ENCODE results near the gene TM9SF4.
A peak's percentile ranks its signal among the peaks of the same experiment; 100 is the strongest.

Gene TM9SF4

DNA sequence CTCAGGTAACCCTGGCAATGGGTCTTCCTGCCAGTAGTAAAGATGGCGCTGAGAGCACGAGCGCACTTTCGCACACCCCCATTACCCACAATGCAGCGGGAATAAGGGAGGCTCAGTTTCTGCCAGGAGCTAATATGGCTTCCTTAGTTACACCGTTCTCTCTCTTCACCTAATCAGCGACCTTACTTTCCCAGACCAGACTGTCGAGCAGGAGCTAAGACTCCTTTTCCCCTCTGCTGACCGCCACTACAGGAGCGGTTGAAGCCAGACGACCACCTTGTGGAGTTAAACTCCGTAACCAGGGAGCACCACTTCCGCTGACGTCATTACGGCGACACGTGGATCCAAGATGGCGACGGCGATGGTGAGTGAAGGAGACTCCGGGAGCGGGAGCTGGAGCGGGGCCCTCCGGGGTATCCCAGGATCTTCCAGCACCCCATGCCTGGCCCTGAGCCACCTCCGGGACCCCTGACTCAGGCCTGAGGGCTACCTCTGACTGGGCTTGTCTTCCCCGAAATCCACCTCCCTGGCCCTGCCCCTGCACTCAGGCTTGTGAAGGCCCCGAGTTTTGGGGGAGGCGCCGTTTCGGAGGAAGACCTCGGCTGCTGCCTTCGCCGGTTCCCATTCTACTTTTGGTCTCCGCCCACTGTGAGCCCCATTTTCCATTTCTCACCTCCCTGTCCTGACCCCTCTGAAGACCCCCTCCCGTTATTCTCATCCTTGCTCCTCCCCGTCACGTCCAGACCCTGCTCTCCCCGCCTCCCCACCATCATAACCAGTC lies at the start of gene TM9SF4 (continued):
- TF ChIP-seq ZNF10 (tag by site-specific recombination; IDR thresholded peaks at IDR 0.05) (peak; percentile 94), ZNF514 (tag by site-specific recombination; IDR thresholded peaks at IDR 0.05) (no peak), GLIS1 (tag by site-specific recombination; IDR thresholded peaks at IDR 0.05) (no peak), ZBTB20 (tag by site-specific recombination; IDR thresholded peaks at IDR 0.05) (peak; percentile 80), ZNF837 (tag by site-specific recombination; IDR thresholded peaks at IDR 0.05) (no peak), ZNF677 (tag by site-specific recombination; IDR thresholded peaks at IDR 0.05) (no peak), KLF8 (tag by site-specific recombination; IDR thresholded peaks at IDR 0.05) (peak; percentile 94), ZNF624 (tag by site-specific recombination; IDR thresholded peaks at IDR 0.05) (no peak), EGR2 (tag by site-specific recombination; IDR thresholded peaks at IDR 0.05; ENCODE audit: low read depth) (no peak), ZNF473 (tag by site-specific recombination; IDR thresholded peaks at IDR 0.05) (no peak), FEZF1 (tag by site-specific recombination; IDR thresholded peaks at IDR 0.05) (no peak; the same call in 1 of the 2 replicates), ZNF184 (tag by site-specific recombination; IDR thresholded peaks at IDR 0.05) (no peak; the same call in 1 of the 2 replicates), ZNF777 (tag by site-specific recombination; IDR thresholded peaks at IDR 0.05; ENCODE audit: borderline replicate concordance) (no peak), ZNF747 (tag by site-specific recombination; IDR thresholded peaks at IDR 0.05) (no peak), ZNF211 (tag by site-specific recombination; IDR thresholded peaks at IDR 0.05; ENCODE audit: low read depth) (no peak), ZIC2 (tag by site-specific recombination; IDR thresholded peaks at IDR 0.05) (peak; percentile 8; the same call in 1 of the 2 replicates), SP7 (tag by site-specific recombination; IDR thresholded peaks at IDR 0.05) (peak; percentile 91), ZNF16 (tag by site-specific recombination; IDR thresholded peaks at IDR 0.05; ENCODE audit: low read depth) (no peak), MZF1 (tag by site-specific recombination; IDR thresholded peaks at IDR 0.05; ENCODE audit: borderline replicate concordance) (no peak), IKZF3 (tag by site-specific recombination; IDR thresholded peaks at IDR 0.05) (peak; percentile 81), ZNF354C (tag by site-specific recombination; IDR thresholded peaks at IDR 0.05; ENCODE audit: borderline replicate concordance, low read depth) (no peak), ZNF433 (tag by site-specific recombination; IDR thresholded peaks at IDR 0.05; ENCODE audit: low read depth) (no peak), ZFP3 (tag by site-specific recombination; IDR thresholded peaks at IDR 0.05; ENCODE audit: low read depth) (no peak), ZNF324 (tag by site-specific recombination; IDR thresholded peaks at IDR 0.05) (peak; percentile 89), ZXDB (tag by site-specific recombination; IDR thresholded peaks at IDR 0.05) (peak; percentile 100), ZNF629 (tag by site-specific recombination; IDR thresholded peaks at IDR 0.05) (peak; percentile 100), ZNF223 (tag by site-specific recombination; IDR thresholded peaks at IDR 0.05) (no peak), MEIS1 (CRISPR knock-in tag; IDR thresholded peaks at IDR 0.05; ENCODE audit: borderline replicate concordance) (no peak), ZNF530 (tag by site-specific recombination; IDR thresholded peaks at IDR 0.05; ENCODE audit: low read depth) (no peak), ZNF391 (tag by site-specific recombination; IDR thresholded peaks at IDR 0.05; ENCODE audit: borderline replicate concordance, low read depth) (peak; percentile 75; the same call in 1 of the 2 replicates), ZNF157 (tag by site-specific recombination; IDR thresholded peaks at IDR 0.05) (no peak)
- TF ChIP-seq, protein P1, sequence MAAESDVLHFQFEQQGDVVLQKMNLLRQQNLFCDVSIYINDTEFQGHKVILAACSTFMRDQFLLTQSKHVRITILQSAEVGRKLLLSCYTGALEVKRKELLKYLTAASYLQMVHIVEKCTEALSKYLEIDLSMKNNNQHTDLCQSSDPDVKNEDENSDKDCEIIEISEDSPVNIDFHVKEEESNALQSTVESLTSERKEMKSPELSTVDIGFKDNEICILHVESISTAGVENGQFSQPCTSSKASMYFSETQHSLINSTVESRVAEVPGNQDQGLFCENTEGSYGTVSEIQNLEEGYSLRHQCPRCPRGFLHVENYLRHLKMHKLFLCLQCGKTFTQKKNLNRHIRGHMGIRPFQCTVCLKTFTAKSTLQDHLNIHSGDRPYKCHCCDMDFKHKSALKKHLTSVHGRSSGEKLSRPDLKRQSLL (tag by site-specific recombination; IDR thresholded peaks at IDR 0.05), result peak; percentile 98
- TF ChIP-seq, protein P2, sequence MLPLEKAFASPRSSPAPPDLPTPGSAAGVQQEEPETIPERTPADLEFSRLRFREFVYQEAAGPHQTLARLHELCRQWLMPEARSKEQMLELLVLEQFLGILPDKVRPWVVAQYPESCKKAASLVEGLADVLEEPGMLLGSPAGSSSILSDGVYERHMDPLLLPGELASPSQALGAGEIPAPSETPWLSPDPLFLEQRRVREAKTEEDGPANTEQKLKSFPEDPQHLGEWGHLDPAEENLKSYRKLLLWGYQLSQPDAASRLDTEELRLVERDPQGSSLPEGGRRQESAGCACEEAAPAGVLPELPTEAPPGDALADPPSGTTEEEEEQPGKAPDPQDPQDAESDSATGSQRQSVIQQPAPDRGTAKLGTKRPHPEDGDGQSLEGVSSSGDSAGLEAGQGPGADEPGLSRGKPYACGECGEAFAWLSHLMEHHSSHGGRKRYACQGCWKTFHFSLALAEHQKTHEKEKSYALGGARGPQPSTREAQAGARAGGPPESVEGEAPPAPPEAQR (tag by site-specific recombination; IDR thresholded peaks at IDR 0.05), result 0 out of 2 replicates have a peak, but pooled peaks have one; percentile 47
- TF ChIP-seq, protein P3, sequence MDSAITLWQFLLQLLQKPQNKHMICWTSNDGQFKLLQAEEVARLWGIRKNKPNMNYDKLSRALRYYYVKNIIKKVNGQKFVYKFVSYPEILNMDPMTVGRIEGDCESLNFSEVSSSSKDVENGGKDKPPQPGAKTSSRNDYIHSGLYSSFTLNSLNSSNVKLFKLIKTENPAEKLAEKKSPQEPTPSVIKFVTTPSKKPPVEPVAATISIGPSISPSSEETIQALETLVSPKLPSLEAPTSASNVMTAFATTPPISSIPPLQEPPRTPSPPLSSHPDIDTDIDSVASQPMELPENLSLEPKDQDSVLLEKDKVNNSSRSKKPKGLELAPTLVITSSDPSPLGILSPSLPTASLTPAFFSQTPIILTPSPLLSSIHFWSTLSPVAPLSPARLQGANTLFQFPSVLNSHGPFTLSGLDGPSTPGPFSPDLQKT (IDR thresholded peaks at IDR 0.05; ENCODE audit: borderline replicate concordance, low read depth, low read length), result no peak
- TF ChIP-seq, protein P4, sequence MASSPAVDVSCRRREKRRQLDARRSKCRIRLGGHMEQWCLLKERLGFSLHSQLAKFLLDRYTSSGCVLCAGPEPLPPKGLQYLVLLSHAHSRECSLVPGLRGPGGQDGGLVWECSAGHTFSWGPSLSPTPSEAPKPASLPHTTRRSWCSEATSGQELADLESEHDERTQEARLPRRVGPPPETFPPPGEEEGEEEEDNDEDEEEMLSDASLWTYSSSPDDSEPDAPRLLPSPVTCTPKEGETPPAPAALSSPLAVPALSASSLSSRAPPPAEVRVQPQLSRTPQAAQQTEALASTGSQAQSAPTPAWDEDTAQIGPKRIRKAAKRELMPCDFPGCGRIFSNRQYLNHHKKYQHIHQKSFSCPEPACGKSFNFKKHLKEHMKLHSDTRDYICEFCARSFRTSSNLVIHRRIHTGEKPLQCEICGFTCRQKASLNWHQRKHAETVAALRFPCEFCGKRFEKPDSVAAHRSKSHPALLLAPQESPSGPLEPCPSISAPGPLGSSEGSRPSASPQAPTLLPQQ (tag by site-specific recombination; IDR thresholded peaks at IDR 0.05), result peak; percentile 80
- TF ChIP-seq, protein P5, sequence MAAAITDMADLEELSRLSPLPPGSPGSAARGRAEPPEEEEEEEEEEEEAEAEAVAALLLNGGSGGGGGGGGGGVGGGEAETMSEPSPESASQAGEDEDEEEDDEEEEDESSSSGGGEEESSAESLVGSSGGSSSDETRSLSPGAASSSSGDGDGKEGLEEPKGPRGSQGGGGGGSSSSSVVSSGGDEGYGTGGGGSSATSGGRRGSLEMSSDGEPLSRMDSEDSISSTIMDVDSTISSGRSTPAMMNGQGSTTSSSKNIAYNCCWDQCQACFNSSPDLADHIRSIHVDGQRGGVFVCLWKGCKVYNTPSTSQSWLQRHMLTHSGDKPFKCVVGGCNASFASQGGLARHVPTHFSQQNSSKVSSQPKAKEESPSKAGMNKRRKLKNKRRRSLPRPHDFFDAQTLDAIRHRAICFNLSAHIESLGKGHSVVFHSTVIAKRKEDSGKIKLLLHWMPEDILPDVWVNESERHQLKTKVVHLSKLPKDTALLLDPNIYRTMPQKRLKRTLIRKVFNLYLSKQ (tag by site-specific recombination; IDR thresholded peaks at IDR 0.05; ENCODE audit: borderline replicate concordance), result no peak
